Stimulated activated CD4-positive, alpha-beta T cell treated with anti-CD3 and anti-CD28 coated beads, Interleukin-1b, Interleukin-23, amount 100 ng/mL, for 1 hour (primary cell): Measurements from ENCODE around the gene SCN3B.

ENCODE experiments used
- DNase-seq, 2 donors: peaks; one replicate each; pipeline ENCODE4 v3.0.0-alpha.2; 2020; ENCODE audit warnings: low read depth in 2 of 2

SCN3B gene

GRCh38 chr11:123653827-123654565, 428 bp downstream of the SCN3B start:
- DNase-seq, result no peak

- DNase-seq, result no peak
Measured at GRCh38 chr11:123653483-123653826, 969 bp downstream of the SCN3B start.

GRCh38 chr11:123652599-123652998, 1.8 kb downstream of the SCN3B start:
- no peak for DNase-seq

GRCh38 chr11:123650901-123651300, 3.5 kb downstream of the SCN3B start:
- DNase-seq, result no peak

- DNase-seq, result no peak
Measured at GRCh38 chr11:123645286-123645975, 9.0 kb downstream of the SCN3B start.

GRCh38 chr11:123642435-123642834, 12.0 kb downstream of the SCN3B start:
- no peak for DNase-seq

- DNase-seq, result no peak
Measured at GRCh38 chr11:123641495-123641840, 13.0 kb downstream of the SCN3B start.

GRCh38 chr11:123640677-123641494, 13.5 kb downstream of the SCN3B start:
- peak in 1 of 2 donors; percentile 19 for DNase-seq

GRCh38 chr11:123640029-123640428, 14.4 kb downstream of the SCN3B start:
- DNase-seq, result no peak

GRCh38 chr11:123630126-123630608, 24.3 kb downstream of the SCN3B start:
- DNase-seq, result no peak

GRCh38 chr11:123628936-123629683, 25.3 kb downstream of the SCN3B start:
- DNase-seq, result no peak

- no peak for DNase-seq
Measured at GRCh38 chr11:123624974-123625373, 29.4 kb downstream of the SCN3B start.

- no peak for DNase-seq
Measured at GRCh38 chr11:123622576-123622975, 31.8 kb downstream of the SCN3B start.

- no peak for DNase-seq
Measured at GRCh38 chr11:123616505-123617198, 37.8 kb downstream of the SCN3B start.

GRCh38 chr11:123611698-123612097, 42.7 kb downstream of the SCN3B start:
- no peak for DNase-seq

- DNase-seq, result no peak
Measured at GRCh38 chr11:123608945-123609344, 45.5 kb downstream of the SCN3B start.

- DNase-seq, result no peak
Measured at GRCh38 chr11:123608371-123608770, 46.1 kb downstream of the SCN3B start.

- no peak for DNase-seq
Measured at GRCh38 chr11:123607781-123608180, 46.6 kb downstream of the SCN3B start.

GRCh38 chr11:123603666-123604065, 50.8 kb downstream of the SCN3B start:
- DNase-seq, result no peak

GRCh38 chr11:123601743-123602142, 52.7 kb downstream of the SCN3B start:
- DNase-seq, result no peak

GRCh38 chr11:123601136-123601535, 53.3 kb downstream of the SCN3B start:
- DNase-seq, result no peak
